H1 (cell line): ENCODE data around the gene ZCRB1. TPM values are rescaled to one million over a fixed set of nuclear protein-coding genes. Genes with fewer than 3 reads are reported as not detected.

Experiments used
- CTCF ChIA-PET: fragments of 300-600 bp; sonication (Branson Sonifier 250); formaldehyde crosslinking; loops from one replicate; lab custom pipeline; 2021; ENCODE audit not compliant: partially characterized antibody; lab: Charles Lee
- POLR2A ChIA-PET: fragments of 300-600 bp; sonication (Branson Sonifier 250); formaldehyde crosslinking; loops from one replicate; lab custom pipeline; 2021; ENCODE audit warnings: inconsistent platforms; ENCODE audit not compliant: partially characterized antibody; lab: Charles Lee
- DNase-seq, 2 experiments: peaks; one replicate each; pipeline versions ENCODE4 v3.0.0 to v3.0.0-alpha.2; 2010 to 2022; ENCODE audit warnings: low spot score in 2 of 2, low read depth in 1 of 2, mixed read lengths in 1 of 2
- FAIRE-seq: peaks from 2 replicates; lab custom pipeline; 2011; peaks lifted over from hg19 to GRCh38; lab: Jason Lieb, UNC
- H2AFZ ChIP-seq: 2 replicates; pipeline ENCODE4 v1.8.1; 2012; ENCODE audit warnings: low read length, inconsistent platforms
- H2AK5ac ChIP-seq: 2 replicates; pipeline ENCODE4 v1.6.1; 2013; ENCODE audit warnings: low read depth, low read length
- H2BK120ac ChIP-seq: replicated peaks from 2 replicates; pipeline ENCODE3; 2013; ENCODE audit warnings: low read depth, low read length, inconsistent platforms
- H2BK12ac ChIP-seq: 2 replicates; pipeline ENCODE4 v1.6.1; 2013; ENCODE audit warnings: low read depth, low read length
- H2BK15ac ChIP-seq: 2 replicates; pipeline ENCODE4 v1.6.1; 2013; ENCODE audit warnings: low read length
- H2BK20ac ChIP-seq: 2 replicates; pipeline ENCODE4 v1.6.1; 2013; ENCODE audit warnings: low read length
- H2BK5ac ChIP-seq: 2 replicates; pipeline ENCODE4 v1.6.1; 2013; ENCODE audit warnings: low read depth, low read length
- H3K14ac ChIP-seq: 2 replicates; pipeline ENCODE4 v1.6.1; 2013; ENCODE audit warnings: inconsistent platforms; ENCODE audit not compliant: insufficient read length
- H3K18ac ChIP-seq: 2 replicates; pipeline ENCODE4 v1.6.1; 2013; ENCODE audit warnings: low read length; ENCODE audit errors: extremely low read depth
- H3K23ac ChIP-seq: 2 replicates; pipeline ENCODE4 v1.6.1; 2013; ENCODE audit warnings: inconsistent platforms; ENCODE audit not compliant: insufficient read length
- H3K23me2 ChIP-seq: 2 replicates; pipeline ENCODE4 v1.6.1; 2013; ENCODE audit warnings: low read depth, low read length
- H3K27ac ChIP-seq: 2 replicates; pipeline ENCODE4 v1.6.1; 2011; ENCODE audit warnings: low read depth, low read length, inconsistent platforms
- H3K27me3 ChIP-seq, 4 experiments: replicated peaks in 1 of 4; 1 replicate in 1 of 4; 2 replicates in 3 of 4; pipeline versions ENCODE4 v1.6.1 to v1.8.1; 2011 to 2013; ENCODE audit warnings: low read length in 3 of 4, mild to moderate bottlenecking in 3 of 4, inconsistent platforms in 2 of 4, mixed read lengths in 2 of 4, moderate library complexity in 1 of 4; ENCODE audit not compliant: control insufficient read depth in 3 of 4, insufficient read depth in 3 of 4; ENCODE audit errors: extremely low read depth in 1 of 4
- H3K36me3 ChIP-seq, 4 experiments: 2 replicates each; pipeline versions ENCODE4 v1.6.1 to v1.8.1; 2011 to 2013; ENCODE audit warnings: mild to moderate bottlenecking in 4 of 4, low read length in 3 of 4, moderate library complexity in 2 of 4, control low read depth in 1 of 4, inconsistent platforms in 1 of 4; ENCODE audit not compliant: insufficient read depth in 4 of 4, control insufficient read depth in 2 of 4
- H3K4ac ChIP-seq: replicated peaks from 2 replicates; pipeline ENCODE3; 2013; ENCODE audit warnings: low read length, low read depth, mixed read lengths, inconsistent platforms; ENCODE audit not compliant: insufficient read length
- H3K4me1 ChIP-seq, 4 experiments: replicated peaks in 1 of 4; 1 replicate in 1 of 4; 2 replicates in 3 of 4; pipeline versions ENCODE4 v1.6.1 to v1.8.1; 2011 to 2013; ENCODE audit warnings: low read length in 3 of 4, inconsistent platforms in 2 of 4, mixed read lengths in 1 of 4; ENCODE audit not compliant: insufficient read depth in 4 of 4, control insufficient read depth in 3 of 4
- H3K4me2 ChIP-seq, 2 experiments: 2 replicates each; pipeline versions ENCODE4 v1.6.1 to v1.8.1; 2011 to 2013; ENCODE audit warnings: low read depth in 2 of 2, low read length in 2 of 2, control low read depth in 1 of 2, inconsistent platforms in 1 of 2, mild to moderate bottlenecking in 1 of 2; ENCODE audit not compliant: insufficient read depth in 1 of 2
- H3K4me3 ChIP-seq, 4 experiments: fragments of 200-600, 300-600 bp in 1 of 4; sonication (generic), shearing (Covaris generic), sonication (Bioruptor Twin) in 1 of 4; 2 replicates each; pipeline versions ENCODE4 v1.5.1 to v1.8.1; 2011 to 2016; ENCODE audit warnings: low read length in 4 of 4, low read depth in 3 of 4, control low read depth in 2 of 4, inconsistent platforms in 2 of 4, mild to moderate bottlenecking in 2 of 4, mixed read lengths in 1 of 4, moderate library complexity in 1 of 4; ENCODE audit not compliant: insufficient read depth in 2 of 4; ENCODE audit errors: extremely low read depth in 1 of 4
- H3K56ac ChIP-seq: replicated peaks from 2 replicates; pipeline ENCODE3; 2013; ENCODE audit warnings: low read depth, mild to moderate bottlenecking, mixed read lengths, low read length, inconsistent platforms; ENCODE audit not compliant: insufficient read length
- H3K79me1 ChIP-seq: 2 replicates; pipeline ENCODE4 v1.6.1; 2013; ENCODE audit warnings: low read depth, low read length, control low read depth
- H3K79me2 ChIP-seq, 2 experiments: 2 replicates each; pipeline versions ENCODE4 v1.6.1 to v1.8.1; 2012 to 2013; ENCODE audit warnings: low read length in 2 of 2, mild to moderate bottlenecking in 2 of 2, inconsistent platforms in 1 of 2; ENCODE audit not compliant: insufficient read depth in 2 of 2, control insufficient read depth in 1 of 2
- H3K9ac ChIP-seq, 4 experiments: replicated peaks in 1 of 4; 1 replicate in 1 of 4; 2 replicates in 3 of 4; pipeline versions ENCODE4 v1.6.1 to v1.8.1; 2011 to 2013; ENCODE audit warnings: low read depth in 3 of 4, low read length in 3 of 4, control low read depth in 2 of 4, mild to moderate bottlenecking in 2 of 4, moderate library complexity in 2 of 4, inconsistent platforms in 1 of 4; ENCODE audit errors: extremely low read depth in 1 of 4
- H3K9me3 ChIP-seq, 2 experiments: 2 replicates each; pipeline versions ENCODE4 v1.6.1 to v1.8.1; 2012 to 2013; ENCODE audit warnings: mild to moderate bottlenecking in 2 of 2, moderate library complexity in 2 of 2, control low read depth in 1 of 2, inconsistent platforms in 1 of 2, low read depth in 1 of 2, low read length in 1 of 2, mixed read lengths in 1 of 2; ENCODE audit not compliant: insufficient read depth in 2 of 2
- H4K20me1 ChIP-seq, 2 experiments: replicated peaks in 1 of 2; 2 replicates each; pipeline versions ENCODE3 to v1.8.1; 2011 to 2013; ENCODE audit warnings: inconsistent platforms in 2 of 2, low read length in 2 of 2, mild to moderate bottlenecking in 1 of 2; ENCODE audit not compliant: insufficient read depth in 2 of 2, control insufficient read depth in 1 of 2
- H4K5ac ChIP-seq: 2 replicates; pipeline ENCODE4 v1.6.1; 2013; ENCODE audit warnings: low read length, low read depth, mixed read lengths, inconsistent platforms; ENCODE audit not compliant: insufficient read length
- H4K8ac ChIP-seq: 2 replicates; pipeline ENCODE4 v1.8.0; 2013; ENCODE audit warnings: mild to moderate bottlenecking, moderate library complexity, low read length, inconsistent platforms; ENCODE audit not compliant: insufficient read depth; ENCODE audit errors: extremely low read depth
- H4K91ac ChIP-seq: replicated peaks from 2 replicates; pipeline ENCODE3; 2013; ENCODE audit warnings: low read length, mixed read lengths, inconsistent platforms; ENCODE audit not compliant: insufficient read length
- BCL11A ChIP-seq, 2 experiments: IDR thresholded peaks; one replicate each; pipeline ENCODE4 v1.6.1; 2011; ENCODE audit warnings: low read depth in 2 of 2, low read length in 2 of 2, mild to moderate bottlenecking in 2 of 2
- CEBPB ChIP-seq: IDR thresholded peaks from 2 replicates; pipeline ENCODE4 v1.6.1; 2012; ENCODE audit warnings: low read depth, low read length
- CHD1 ChIP-seq: IDR thresholded peaks from 2 replicates; pipeline ENCODE4 v1.6.1; 2012; ENCODE audit warnings: low read depth, low read length, improper control_type of control experiment
- E2F6 ChIP-seq: IDR thresholded peaks from 2 replicates; pipeline ENCODE4 v1.6.1; 2012; ENCODE audit warnings: inconsistent platforms
- HDAC6 ChIP-seq: IDR thresholded peaks from one replicate; pipeline ENCODE4 v1.7.1; 2012; ENCODE audit warnings: low read depth, mild to moderate bottlenecking, inconsistent platforms, low read length, moderate library complexity
- KDM4A ChIP-seq: IDR thresholded peaks from one replicate; pipeline ENCODE4 v1.7.1; 2012; ENCODE audit warnings: low read depth, mild to moderate bottlenecking, moderate library complexity, low read length, inconsistent platforms; ENCODE audit not compliant: severe bottlenecking
- RXRA ChIP-seq: IDR thresholded peaks from 2 replicates; pipeline ENCODE4 v1.6.1; 2011; ENCODE audit warnings: low read depth, mild to moderate bottlenecking, low read length, moderate library complexity; ENCODE audit not compliant: insufficient read depth
- SAP30 ChIP-seq: fragments of 300-600 bp; sonication (generic); IDR thresholded peaks from 2 replicates; pipeline ENCODE4 v1.7.1; 2012; ENCODE audit warnings: low read length, moderate library complexity, mild to moderate bottlenecking, inconsistent platforms; ENCODE audit not compliant: insufficient read depth, insufficient replicate concordance
- SUZ12 ChIP-seq: fragments of 200-600 bp; sonication (generic); IDR thresholded peaks from 2 replicates; pipeline ENCODE4 v1.6.1; 2012; ENCODE audit warnings: mild to moderate bottlenecking, inconsistent platforms, low read length, moderate library complexity, mixed read lengths
- TCF12 ChIP-seq: IDR thresholded peaks from 2 replicates; pipeline ENCODE4 v1.6.1; 2011; ENCODE audit warnings: low read depth, mild to moderate bottlenecking, low read length
- TEAD4 ChIP-seq: IDR thresholded peaks from 2 replicates; pipeline ENCODE4 v1.6.1; 2012; ENCODE audit warnings: low read depth, low read length, inconsistent platforms, mixed read lengths
- WGBS, 2 experiments: shearing (Covaris generic) in 1 of 2; methylation state at CpG; one replicate each; pipeline versions ENCODE4 v1.1.6 to v1.1.7; 2013 to 2015; ENCODE audit warnings: low lambda C conversion rate in 2 of 2, mixed read lengths in 2 of 2, inconsistent platforms in 1 of 2, low coverage in 1 of 2, missing lambda C conversion rate in 1 of 2; ENCODE audit not compliant: insufficient replicate concordance in 2 of 2, insufficient coverage in 1 of 2, insufficient read length in 1 of 2; ENCODE audit errors: extremely low coverage in 1 of 2, missing lambda C conversion rate in 1 of 2; 5-methylcytosine and 5-hydroxymethylcytosine counted together
- polyA plus RNA-seq, 7 experiments: library from polyadenylated mRNA; depleted of rRNA in 3 of 7; stranded (reverse) in 5 of 7; unstranded in 2 of 7; fragments of >200 nt in 5 of 7; fragments of 200-250 nt in 2 of 7; gene quantifications; 1 replicate in 5 of 7; 2 replicates in 1 of 7; 4 replicates in 1 of 7; pipeline versions ENCODE4 v1.2.1 to v1.2.3, GENCODE V29; 2011 to 2013; ENCODE audit warnings: missing spikeins in 2 of 7, mixed read lengths in 2 of 7
- total RNA-seq: library from RNA; stranded (reverse); fragmentation: NEBNext Ultra II Directional; extraction: Animal tissue kit (Norgen Biotek cat#: 25700); gene quantifications from 2 replicates; pipeline ENCODE4 v1.2.1, GENCODE V29; 2021
- TF ChIP-seq, protein P1 (sequence below): IDR thresholded peaks from 2 replicates; pipeline ENCODE4 v1.6.1; 2011; ENCODE audit warnings: low read length, improper control_type of control experiment

The ZCRB1 gene
- total and polyA plus RNA-seq, 2 of the 8 experiments (the other 6 are each of a cell fraction or from before 2014, with no cell fraction given): 22.0 to 52.5 TPM

DNA sequence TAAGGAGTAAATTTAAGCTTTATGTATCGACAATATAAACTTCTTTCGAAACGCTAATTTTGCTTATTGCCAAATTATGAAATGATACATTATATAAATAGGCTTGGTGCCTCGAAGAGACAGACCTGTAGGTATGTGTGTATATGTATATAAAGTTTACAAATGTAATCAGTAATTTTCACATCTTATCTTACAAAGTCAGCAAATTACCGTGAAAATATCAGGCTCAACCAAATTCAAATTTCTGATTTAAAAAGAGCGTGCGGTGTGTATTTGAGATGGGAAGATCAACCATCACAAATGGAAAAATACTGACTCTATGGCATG, 605 bp downstream of the ZCRB1 start:
- no peak overlapping the region for H3K23ac ChIP-seq
- peak overlapping the region; percentile 4 for H4K5ac ChIP-seq
- no peak overlapping the region for H3K14ac ChIP-seq
- H2BK5ac ChIP-seq: no peak overlapping the region
- POLR2A ChIA-PET: interaction anchor here (0.6 to 1.5 kb wide), 2 partner anchors 15 to 52 kb away, joined by 3 read pairs; no protein-coding TSS in a partner anchor
- CTCF ChIA-PET: no interaction called here
- H3K27me3 ChIP-seq: no peaks in the 10 kb centered on the region
- H3K9me3 ChIP-seq: no peaks in the 10 kb centered on the region
- no peak overlapping the region for H2BK20ac ChIP-seq
- 43% methylated on average over 7 of the region's 7 CpGs; no CpG with 5 or more reads in 1 of the 2 experiments for WGBS, 2 experiments
- peaks cover 25 to 48% of the 10 kb centered on the region in 2 experiments for H3K79me2 ChIP-seq
- no peak for FAIRE-seq
- peaks cover 2% of the 10 kb centered on the region; the same call in 1 of the 2 replicates for H3K79me1 ChIP-seq
- H2BK12ac ChIP-seq: no peak overlapping the region
- no peak overlapping the region for H4K8ac ChIP-seq
- peaks cover 6% of the 10 kb centered on the region; the same call in 1 of the 2 replicates for H3K23me2 ChIP-seq
- no peak overlapping the region for H2BK120ac ChIP-seq
- H3K4ac ChIP-seq: no peak overlapping the region
- H3K4me1 ChIP-seq: peaks cover 0 to 4% (median 1%) of the 10 kb centered on the region in 4 experiments; a peak in 4 of 7 replicates
- no peak overlapping the region for H4K91ac ChIP-seq
- peak overlapping the region; percentile 98 for H2AFZ ChIP-seq
- H3K27ac ChIP-seq: peak overlapping the region; percentile 91
- peaks cover 2 to 7% of the 10 kb centered on the region in 2 experiments for H4K20me1 ChIP-seq
- H3K56ac ChIP-seq: no peak overlapping the region
- no peak overlapping the region for H2AK5ac ChIP-seq
- peaks cover 0 to 23% (median 1%) of the 10 kb centered on the region in 4 experiments; a peak in 3 of 8 replicates for H3K36me3 ChIP-seq
- no peak overlapping the region for H3K18ac ChIP-seq
- peak overlapping the region; percentile 73 to 88 (median 77) for H3K9ac ChIP-seq
- H3K4me2 ChIP-seq: peak overlapping the region; percentile 90
- H2BK15ac ChIP-seq: no peak overlapping the region
- DNase-seq: no peak
- H3K4me3 ChIP-seq: peak overlapping the region; percentile 94 to 100 (median 98)
- no peak for TF ChIP-seq TCF12
- no peak for TF ChIP-seq SAP30
- TF ChIP-seq E2F6: no peak
- TF ChIP-seq RXRA: no peak
- TF ChIP-seq CHD1: no peak
- TF ChIP-seq BCL11A (IDR thresholded peaks at IDR 0.05; ENCODE audit: low read depth in 2 of 2, low read length in 2 of 2): no peak
- TF ChIP-seq, protein P1, sequence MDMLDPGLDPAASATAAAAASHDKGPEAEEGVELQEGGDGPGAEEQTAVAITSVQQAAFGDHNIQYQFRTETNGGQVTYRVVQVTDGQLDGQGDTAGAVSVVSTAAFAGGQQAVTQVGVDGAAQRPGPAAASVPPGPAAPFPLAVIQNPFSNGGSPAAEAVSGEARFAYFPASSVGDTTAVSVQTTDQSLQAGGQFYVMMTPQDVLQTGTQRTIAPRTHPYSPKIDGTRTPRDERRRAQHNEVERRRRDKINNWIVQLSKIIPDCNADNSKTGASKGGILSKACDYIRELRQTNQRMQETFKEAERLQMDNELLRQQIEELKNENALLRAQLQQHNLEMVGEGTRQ: no peak
- no peak for TF ChIP-seq TEAD4
- TF ChIP-seq HDAC6: no peak
- no peak for TF ChIP-seq SUZ12
- TF ChIP-seq CEBPB: no peak
- TF ChIP-seq KDM4A: no peak
